A549 (cell line): Measurements from ENCODE around the gene DCBLD2. TPM values are rescaled to one million over a fixed set of nuclear protein-coding genes. Genes with fewer than 3 reads are reported as not detected.

Experiments
- ATAC-seq, 2 experiments: fragments of 200-7000 bp in 1 of 2; fragments of >200 bp in 1 of 2; cut with Nextera tagmentation in 1 of 2; cut with Tn5 transposase in 1 of 2; 3 replicates each; pipeline versions ENCODE4 v1.8.0 to v1.9.1; 2018 to 2020; ENCODE audit warnings: mild to moderate bottlenecking in 1 of 2, moderate library complexity in 1 of 2
- CTCF ChIA-PET: fragments of 300-600 bp; sonication (Branson Sonifier 250); formaldehyde crosslinking; extraction: SDS; loops from one replicate; lab custom pipeline; 2021; ENCODE audit warnings: antibody characterized with exemption, inconsistent platforms; lab: Yijun Ruan, JAX
- POLR2A ChIA-PET: fragments of 350-600 bp; formaldehyde crosslinking; extraction: SDS; loops from one replicate; lab custom pipeline; 2021; ENCODE audit warnings: antibody characterized with exemption, inconsistent platforms; lab: Yijun Ruan, JAX
- DNase-seq, 2 experiments: peaks; one replicate each; pipeline versions ENCODE4 v3.0.0 to v3.0.0-alpha.2; 2011 to 2016; ENCODE audit warnings: low read depth in 1 of 2, low spot score in 1 of 2
- FAIRE-seq: peaks from 2 replicates; lab custom pipeline; 2011; peaks lifted over from hg19 to GRCh38; lab: Jason Lieb, UNC
- H3K27ac ChIP-seq, 2 experiments: fragments of >200 bp; sonication (Bioruptor Twin); formaldehyde crosslinking; 3 replicates each; pipeline ENCODE4 v1.5.1; 2016 to 2017
- H3K4me1 ChIP-seq: fragments of >200 bp; sonication (Bioruptor Twin); formaldehyde crosslinking; 3 replicates; pipeline ENCODE4 v1.6.1; 2016
- H3K4me2 ChIP-seq: fragments of >200 bp; sonication (Bioruptor Twin); formaldehyde crosslinking; 3 replicates; pipeline ENCODE4 v1.6.1; 2016
- H3K4me3 ChIP-seq: fragments of >200 bp; sonication (Bioruptor Twin); formaldehyde crosslinking; 3 replicates; pipeline ENCODE4 v1.5.1; 2016
- H3K9me3 ChIP-seq: fragments of >200 bp; sonication (Bioruptor Twin); formaldehyde crosslinking; 3 replicates; pipeline ENCODE4 v1.6.1; 2016
- CBX8 ChIP-seq: fragments of 200-600 bp; sonication (generic); IDR thresholded peaks from 2 replicates; pipeline ENCODE4 v1.6.1; 2016
- CTCF ChIP-seq: fragments of >200 bp; sonication (Bioruptor Twin); formaldehyde crosslinking; IDR thresholded peaks from 3 replicates; pipeline ENCODE4 v1.5.1; 2016
- EHF ChIP-seq: fragments of 250-450 bp; sonication (Bioruptor Pico); IDR thresholded peaks from 2 replicates; pipeline ENCODE4 v1.5.0; 2020; ENCODE audit warnings: mild to moderate bottlenecking
- EHMT2 ChIP-seq: fragments of 200-600 bp; sonication (generic); IDR thresholded peaks from 2 replicates; pipeline ENCODE4 v1.6.1; 2016; ENCODE audit warnings: antibody characterized with exemption, low read depth, mild to moderate bottlenecking, moderate library complexity
- ESRRA ChIP-seq: fragments of 150-350 bp; IDR thresholded peaks from 2 replicates; pipeline ENCODE4 v1.6.1; 2014; ENCODE audit warnings: mild to moderate bottlenecking, low read length, borderline replicate concordance
- FOSL2 ChIP-seq, 2 experiments: fragments of 450-650 bp in 1 of 2; fragments of >200 bp in 1 of 2; sonication (Bioruptor Twin) in 1 of 2; formaldehyde crosslinking; IDR thresholded peaks; 2 replicates each; pipeline versions ENCODE4 v1.5.0 to v1.6.1; 2016 to 2020; ENCODE audit warnings: mild to moderate bottlenecking in 1 of 2, moderate library complexity in 1 of 2
- HEYL ChIP-seq: fragments of 250-450 bp; sonication (Bioruptor Pico); IDR thresholded peaks from 2 replicates; pipeline ENCODE4 v1.8.0; 2021; ENCODE audit warnings: mild to moderate bottlenecking, moderate library complexity
- HOXB5 ChIP-seq: fragments of 250-450 bp; sonication (Bioruptor Pico); IDR thresholded peaks from 2 replicates; pipeline ENCODE4 v1.5.0; 2020; ENCODE audit warnings: mild to moderate bottlenecking, moderate library complexity
- JUN ChIP-seq, 2 experiments: fragments of >200 bp; sonication (Bioruptor Twin); formaldehyde crosslinking; IDR thresholded peaks; 2 replicates in 1 of 2; 3 replicates in 1 of 2; pipeline ENCODE4 v1.6.1; 2016 to 2017
- JUNB ChIP-seq: fragments of >200 bp; sonication (Bioruptor Twin); formaldehyde crosslinking; IDR thresholded peaks from 2 replicates; pipeline ENCODE4 v1.6.1; 2016
- MYC ChIP-seq: IDR thresholded peaks from 2 replicates; pipeline ENCODE4 v1.6.1; 2012; ENCODE audit warnings: mild to moderate bottlenecking, inconsistent platforms, low read length, improper control_type of control experiment, borderline replicate concordance
- NFE2L2 ChIP-seq: fragments of 150-350 bp; conservative IDR thresholded peaks from 2 replicates; pipeline ENCODE4 v1.6.1; 2014; ENCODE audit warnings: low read length
- NPAS2 ChIP-seq: fragments of 250-450 bp; sonication (Bioruptor Pico); IDR thresholded peaks from 2 replicates; pipeline ENCODE4 v1.8.0; 2022; ENCODE audit warnings: mild to moderate bottlenecking, moderate library complexity, borderline replicate concordance
- RFX5 ChIP-seq: fragments of 450-650 bp; IDR thresholded peaks from 2 replicates; pipeline ENCODE4 v1.7.1; 2014; ENCODE audit warnings: antibody characterized with exemption, mild to moderate bottlenecking, moderate library complexity
- RNF2 ChIP-seq: fragments of 200-600 bp; sonication (generic); IDR thresholded peaks from 2 replicates; pipeline ENCODE4 v1.6.1; 2016; ENCODE audit warnings: low read depth, mild to moderate bottlenecking, antibody characterized with exemption, moderate library complexity, borderline replicate concordance
- SREBF2 ChIP-seq: fragments of 450-650 bp; IDR thresholded peaks from 2 replicates; pipeline ENCODE4 v1.6.1; 2014; ENCODE audit warnings: mild to moderate bottlenecking, moderate library complexity
- TFCP2L1 ChIP-seq: fragments of 250-450 bp; sonication (Bioruptor Pico); IDR thresholded peaks from 2 replicates; pipeline ENCODE4 v1.5.0; 2021; ENCODE audit warnings: mild to moderate bottlenecking
- ZNF302 ChIP-seq: fragments of 250-450 bp; sonication (Bioruptor Pico); IDR thresholded peaks from 2 replicates; pipeline ENCODE4 v1.9.0; 2021; ENCODE audit warnings: inconsistent platforms, mild to moderate bottlenecking, moderate library complexity
- ZSCAN20 ChIP-seq: fragments of 250-450 bp; sonication (Bioruptor Pico); IDR thresholded peaks from 2 replicates; pipeline ENCODE4 v1.8.0; 2022; ENCODE audit warnings: mild to moderate bottlenecking, moderate library complexity
- WGBS: methylation state at CpG from one replicate; pipeline ENCODE4 v1.1.6; 2017; ENCODE audit errors: missing lambda C conversion rate; 5-methylcytosine and 5-hydroxymethylcytosine counted together
- polyA plus RNA-seq, 4 experiments: library from polyadenylated mRNA; depleted of rRNA in 3 of 4; stranded (reverse); fragments of >200 nt; fragmentation: RNase III in 1 of 4; extraction: RNeasy Plus Mini Kit Qiagen cat#74134 plus additional on column Dnase treatment in 1 of 4; gene quantifications; 2 replicates in 3 of 4; 3 replicates in 1 of 4; pipeline ENCODE4 v1.2.3, GENCODE V29; 2011 to 2017
- small RNA-seq, 6 experiments: library from RNA; depleted of rRNA; stranded (forward); fragments of <200 nt; gene quantifications; one replicate each; pipeline ENCODE3, GENCODE V24; 2012

The DCBLD2 gene
- polyA plus RNA-seq, 2 of the 4 experiments (the other 2 are of a cell fraction): 266 to 623 TPM

- FAIRE-seq: no peak
- WGBS: 50% methylated on average over 4 of the region's 4 CpGs
- CTCF ChIA-PET: no interaction called here
- Histone ChIP-seq H3K4me1 (peaks cover 21% of the 10 kb centered on the region; the same call in 2 of the 3 replicates), H3K27ac (no peak overlapping the region), H3K9me3 (no peaks in the 10 kb centered on the region), H3K4me2 (no peak overlapping the region), H3K4me3 (no peak overlapping the region)
- TF ChIP-seq RNF2: no peak
- TF ChIP-seq EHF: no peak
- no peak for TF ChIP-seq SREBF2
- TF ChIP-seq ESRRA: no peak
- no peak for TF ChIP-seq CBX8
- TF ChIP-seq ZSCAN20: no peak
- TF ChIP-seq MYC: no peak
- no peak for TF ChIP-seq CTCF
- TF ChIP-seq HOXB5 (CRISPR knock-in tag): no peak
- no peak for TF ChIP-seq JUNB
- no peak for TF ChIP-seq FOSL2 (IDR thresholded peaks at IDR 0.05)
- TF ChIP-seq FOSL2 (CRISPR knock-in tag; IDR thresholded peaks at IDR 0.05): no peak
- no peak for TF ChIP-seq NFE2L2
- no peak for TF ChIP-seq EHMT2
- no peak for TF ChIP-seq NPAS2 (CRISPR knock-in tag)
- no peak for TF ChIP-seq RFX5
- no peak for TF ChIP-seq TFCP2L1
- no peak for TF ChIP-seq JUN (IDR thresholded peaks at IDR 0.05)
- TF ChIP-seq HEYL (CRISPR knock-in tag): no peak
- no peak for TF ChIP-seq ZNF302 (CRISPR knock-in tag)
- ATAC-seq: no peak
- no peak for DNase-seq
- POLR2A ChIA-PET: no interaction called here
Observed at GRCh38 chr3:98746122-98746521, 155.4 kb downstream of the DCBLD2 start.

Small RNA genes within 50 kb of the gene (small RNA-seq; reads per million reads assigned to genes)
- gene RNU6-1263P (0 to 0.43 (median 0) reads per million in 6 experiments), gene RNU6-26P (0 to 1.7 (median 0.12) reads per million in 6 experiments)

Other genes starting within 250 kb of the DCBLD2 start
- 0.89 and 1.1 TPM in 2 replicates for gene ST3GAL6, start 138.4 kb downstream of the DCBLD2 start, polyA plus RNA-seq (2011; rRNA removed)
- 0.90 to 1.4 TPM (median 0.94 TPM) in 3 replicates for gene ST3GAL6, start 138.4 kb downstream of the DCBLD2 start, polyA plus RNA-seq (2017; fragmentation: RNase III; extraction: RNeasy Plus Mini Kit Qiagen cat#74134 plus additional on column Dnase treatment)